Colon (tissue), 2 donors: Measurements from ENCODE around the gene PITX3.

Experiments
- FAIRE-seq: peaks from 2 replicates; lab custom pipeline; 2012; peaks lifted over from hg19 to GRCh38; lab: Jason Lieb, UNC
- donor health status: control.
- donor health status: control.

PITX3 gene

DNA sequence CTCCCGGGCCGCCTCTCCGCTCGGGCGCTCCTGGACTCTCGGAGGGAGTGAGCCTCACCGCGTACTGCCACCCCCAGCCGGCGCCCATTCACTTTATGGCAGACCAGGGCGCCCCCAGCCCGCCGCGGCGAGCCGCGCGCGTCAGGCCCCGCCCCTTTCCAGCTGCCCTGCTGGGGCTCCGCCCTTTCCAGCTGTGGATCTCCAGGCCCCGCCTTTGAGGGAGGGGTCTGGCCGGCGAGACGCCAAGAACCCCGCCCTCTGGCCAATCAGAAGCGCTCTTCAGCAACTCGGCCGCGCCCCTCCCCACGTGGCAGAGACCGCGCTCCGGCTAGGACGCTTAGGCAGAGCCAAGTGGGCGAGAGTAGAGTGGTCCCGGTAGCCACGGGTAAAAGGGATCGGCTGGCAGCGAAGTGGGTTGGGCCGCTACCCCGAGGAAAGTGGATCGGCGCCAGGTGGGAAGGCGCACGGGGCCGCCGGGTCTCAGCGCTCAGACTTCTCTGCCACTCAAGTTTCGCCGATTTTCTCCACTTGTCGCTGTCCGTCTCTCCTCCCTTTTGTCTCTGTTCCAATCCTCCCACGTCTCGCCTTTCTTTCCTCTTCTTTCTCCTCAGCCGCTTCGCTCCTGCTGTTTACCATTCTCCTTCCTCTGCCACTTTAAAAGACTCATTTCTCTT, at the start of gene PITX3:
TSS of gene PITX3 (minus strand) at position 69 of the 674 bp plus-strand sequence. CDS start 9,432 bp downstream, outside the sequence.
- FAIRE-seq, result no peak

DNA sequence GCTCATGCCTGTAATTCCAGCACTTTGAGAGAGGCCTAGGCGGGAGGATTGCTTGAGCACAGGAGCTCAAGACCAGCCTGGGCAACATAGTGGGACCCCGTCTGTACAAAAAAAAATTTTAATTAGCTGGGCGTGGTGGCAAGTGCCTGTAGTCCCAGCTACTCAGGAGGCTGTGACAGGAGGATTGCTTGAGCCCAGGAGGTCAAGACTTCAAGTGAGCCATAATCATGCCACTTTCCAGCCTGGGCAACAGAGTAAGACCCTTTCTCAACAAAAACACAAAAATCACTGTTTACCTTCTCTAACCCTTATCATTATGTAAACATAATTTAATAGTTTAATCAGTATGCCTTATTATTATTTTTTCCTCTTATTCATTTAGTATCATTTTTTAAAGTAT, 48.5 kb upstream of the PITX3 start:
- no peak for FAIRE-seq

DNA sequence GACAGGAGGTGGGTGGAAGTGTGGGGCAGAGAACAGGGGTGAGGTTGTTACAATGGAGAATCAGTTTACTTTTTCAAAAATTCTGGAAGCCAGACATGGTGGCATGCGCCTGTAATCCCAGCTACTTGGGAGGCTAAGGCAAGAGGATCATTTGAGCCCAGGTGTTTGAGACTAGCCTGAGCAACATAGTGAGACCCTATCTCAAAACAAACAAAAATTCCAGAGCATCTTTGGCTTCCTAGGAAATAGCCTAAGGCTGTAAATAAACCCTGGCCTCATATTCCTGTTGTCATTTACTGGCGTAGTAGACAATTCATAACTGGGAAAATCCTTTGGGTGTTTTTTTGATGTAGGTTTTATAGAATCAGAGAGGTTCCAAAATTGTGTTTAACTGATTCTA, 48.0 kb upstream of the PITX3 start:
- no peak for FAIRE-seq

DNA sequence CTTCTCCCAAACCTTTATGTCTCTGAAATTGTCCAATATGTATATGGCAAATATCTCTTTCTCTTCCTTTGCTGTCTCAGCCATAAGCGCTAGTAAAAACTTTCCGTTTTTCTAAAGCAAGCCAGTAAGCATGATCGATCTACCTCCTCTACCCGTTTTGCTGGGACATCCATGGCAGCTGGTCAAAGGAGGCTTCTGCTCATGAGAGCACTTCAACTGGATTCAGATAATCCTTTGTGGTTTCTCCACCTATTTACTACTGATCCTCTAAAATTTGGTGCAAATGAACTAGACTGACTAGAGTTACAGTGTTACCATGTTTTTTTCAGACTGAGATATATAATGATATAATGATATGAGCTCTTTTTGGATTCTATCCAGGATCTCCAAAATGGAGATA, 46.7 kb upstream of the PITX3 start:
- no peak for FAIRE-seq

DNA sequence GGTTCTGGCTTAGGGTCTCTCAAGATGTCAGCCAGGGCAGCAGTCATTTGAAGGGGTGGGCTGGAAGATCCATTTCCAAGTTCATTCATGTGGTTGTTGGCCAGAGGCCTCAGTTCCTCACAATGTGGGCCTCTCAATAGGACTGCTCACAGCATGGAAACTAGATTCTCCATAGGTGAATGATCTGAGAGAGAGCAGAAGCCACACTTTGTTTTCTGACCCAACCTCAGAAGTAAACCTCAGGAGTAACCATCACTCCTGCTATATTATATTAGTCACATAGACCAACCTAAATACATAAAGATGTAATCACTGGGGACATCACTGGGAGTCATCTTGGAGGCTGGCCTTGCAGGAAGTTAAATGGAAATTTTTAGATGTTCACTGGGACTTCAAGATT, 46.2 kb upstream of the PITX3 start:
- FAIRE-seq, result no peak

DNA sequence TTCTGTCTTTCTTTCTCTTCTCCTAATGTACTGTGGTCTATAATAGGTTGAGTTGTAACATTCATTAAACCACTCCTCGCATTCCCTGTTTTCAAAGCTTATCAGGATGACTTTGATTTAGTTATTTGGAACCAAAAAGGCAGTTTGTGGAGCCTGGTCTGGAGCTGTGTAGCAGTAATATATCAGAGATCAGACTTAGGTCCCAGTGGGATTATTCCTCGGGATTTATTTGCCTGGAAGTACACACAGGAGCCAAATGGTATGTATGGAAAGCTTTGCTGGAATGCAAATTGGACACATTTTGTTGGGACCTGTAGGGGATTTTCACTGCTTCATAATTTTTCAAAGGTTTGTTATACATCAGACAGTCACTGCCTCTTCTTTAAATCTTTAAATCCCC, 44.9 kb upstream of the PITX3 start:
- FAIRE-seq, result no peak

DNA sequence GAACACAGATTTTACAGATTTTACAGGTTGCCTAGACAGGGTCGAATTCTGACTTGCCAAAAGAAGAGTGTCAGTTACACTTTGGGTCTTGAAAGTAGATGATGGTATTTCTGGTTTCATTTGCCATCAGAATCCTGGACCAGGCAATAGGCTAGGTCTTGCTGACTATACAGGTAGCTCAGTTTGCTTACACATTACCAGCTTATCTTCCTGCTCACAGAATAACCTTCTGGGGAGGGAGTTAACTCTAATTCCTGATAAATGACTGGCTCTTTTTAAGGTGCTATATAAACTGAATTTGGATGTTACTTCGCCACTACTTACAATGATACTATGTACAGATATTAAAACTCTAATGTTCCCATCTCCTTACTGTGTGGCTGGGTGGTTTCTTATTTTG, 43.8 kb upstream of the PITX3 start:
- FAIRE-seq, result no peak

DNA sequence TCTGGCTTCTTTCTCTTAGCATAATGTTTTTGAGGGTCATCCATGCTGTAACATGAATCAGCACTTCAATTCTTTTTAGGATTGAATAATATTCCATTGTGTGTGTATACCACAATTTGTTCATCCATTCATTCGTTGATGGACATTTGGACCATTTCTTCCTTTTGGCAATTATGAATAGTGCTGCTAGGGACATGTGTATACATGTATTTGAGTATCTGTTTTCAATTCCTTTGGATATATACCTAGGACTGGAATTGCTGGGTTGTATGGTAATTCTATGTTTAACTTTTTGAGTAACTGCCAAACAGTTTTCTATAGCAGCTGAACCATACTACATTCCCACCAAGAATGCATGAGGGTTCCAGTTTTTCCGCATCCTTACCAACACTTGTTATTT, 43.2 kb upstream of the PITX3 start:
- FAIRE-seq, result no peak

DNA sequence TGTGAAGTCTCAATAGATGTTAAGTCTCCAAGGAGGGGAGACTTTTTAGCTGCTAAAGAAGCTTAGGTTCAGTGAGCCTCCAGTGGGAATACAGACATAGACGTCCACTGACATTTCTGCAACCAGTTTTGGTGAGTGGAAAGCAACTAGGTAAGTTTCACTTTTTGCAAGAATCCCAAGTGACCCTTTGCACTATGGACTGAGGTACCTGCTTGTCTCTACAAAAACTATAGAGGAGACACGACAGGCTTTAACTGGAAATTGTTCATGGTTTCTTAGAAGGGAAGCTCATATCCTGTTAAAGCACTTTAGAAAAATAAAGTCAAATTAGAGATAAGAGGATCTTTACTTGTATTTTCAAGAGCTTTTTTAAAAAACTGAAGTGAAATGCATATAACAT, 42.6 kb upstream of the PITX3 start:
- no peak for FAIRE-seq

DNA sequence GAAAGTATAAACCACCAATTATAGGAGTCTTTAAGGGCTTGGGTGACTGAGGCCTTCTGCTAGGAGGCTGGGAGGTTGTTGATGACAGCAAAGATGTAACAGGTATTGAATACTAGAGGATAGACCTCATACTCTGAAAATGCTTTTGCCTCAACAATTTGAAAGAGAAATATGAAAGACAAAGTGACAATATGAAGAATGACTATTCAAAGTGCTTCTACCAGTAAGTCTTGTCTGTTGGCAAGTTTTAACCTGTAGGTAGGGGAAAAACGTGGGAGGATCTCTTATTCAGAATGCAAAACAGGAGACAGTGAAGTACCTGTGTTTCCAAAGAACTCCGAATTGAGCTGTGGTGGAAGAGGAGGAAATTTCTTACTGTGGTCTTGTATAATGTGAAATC, 42.2 kb upstream of the PITX3 start:
- no peak for FAIRE-seq

DNA sequence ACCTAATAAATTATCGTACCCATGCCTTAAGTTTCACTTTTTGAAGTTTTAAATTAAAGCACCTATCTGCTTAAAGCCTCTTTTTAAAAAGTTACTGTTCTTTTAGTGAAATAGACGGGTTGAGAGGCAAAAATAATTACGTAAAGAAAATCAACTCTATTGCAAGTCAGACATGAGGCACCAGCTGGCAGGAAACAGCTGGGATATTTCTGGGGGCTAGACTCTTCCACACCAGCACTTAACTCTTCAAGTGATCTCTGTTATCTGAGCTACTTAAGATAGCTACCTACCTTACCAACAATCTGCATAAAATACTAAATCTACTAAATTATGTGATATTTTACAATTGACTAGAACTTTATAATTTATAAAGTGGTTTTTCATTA, 39.8 kb upstream of the PITX3 start:
- no peak for FAIRE-seq

DNA sequence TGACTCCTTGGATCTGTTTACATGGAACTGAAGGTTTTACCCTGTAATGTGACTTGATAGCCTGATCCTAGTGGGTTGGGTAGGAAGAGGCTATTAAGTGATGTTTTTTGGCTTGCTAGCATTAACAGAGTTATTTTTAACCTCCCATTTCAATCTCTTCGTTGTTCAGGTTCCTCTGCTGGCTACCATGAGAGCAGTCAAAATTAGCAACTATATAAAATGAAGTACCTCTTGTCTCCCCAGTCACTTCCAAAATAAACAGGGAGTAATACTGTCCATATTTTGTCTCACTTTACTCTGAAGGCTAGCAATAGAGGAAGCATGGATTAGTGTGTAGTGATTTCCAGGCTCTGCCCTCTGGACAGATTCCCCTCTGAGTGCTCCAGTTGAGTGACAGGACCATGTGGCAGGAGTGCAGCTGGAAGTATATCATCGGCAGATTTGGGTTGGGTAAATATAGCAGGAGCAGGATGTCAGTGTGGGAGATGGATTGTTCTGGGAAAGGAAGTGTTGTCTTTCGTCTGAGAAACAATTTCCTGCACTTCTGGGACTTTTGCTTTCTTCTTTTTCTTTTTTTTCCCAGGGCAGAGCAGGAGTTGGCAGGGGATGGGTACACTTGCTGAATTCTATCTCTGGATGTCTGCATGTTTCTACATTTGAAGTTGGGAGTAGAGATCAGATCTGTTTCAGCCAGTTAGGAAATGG, 39.2 kb upstream of the PITX3 start:
- FAIRE-seq, result no peak

DNA sequence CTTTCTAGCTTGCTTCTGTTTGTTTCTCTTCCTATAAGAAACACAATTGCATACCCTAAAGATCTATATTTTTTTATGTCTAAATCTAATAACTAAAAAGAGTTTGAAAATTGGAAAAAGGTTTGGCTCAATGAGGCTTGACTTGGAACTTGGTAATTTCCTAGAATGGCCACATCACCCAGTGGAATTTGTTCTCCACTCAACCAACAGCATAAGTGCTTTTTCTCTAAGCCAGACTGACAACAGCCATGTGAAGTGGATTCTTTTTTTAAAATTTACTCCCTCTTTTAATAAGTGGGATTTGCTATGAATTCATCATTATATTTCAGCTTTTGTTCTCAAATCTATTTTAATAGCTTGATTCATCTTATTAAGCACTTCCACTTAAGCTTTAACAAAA, 37.8 kb upstream of the PITX3 start:
- no peak for FAIRE-seq

DNA sequence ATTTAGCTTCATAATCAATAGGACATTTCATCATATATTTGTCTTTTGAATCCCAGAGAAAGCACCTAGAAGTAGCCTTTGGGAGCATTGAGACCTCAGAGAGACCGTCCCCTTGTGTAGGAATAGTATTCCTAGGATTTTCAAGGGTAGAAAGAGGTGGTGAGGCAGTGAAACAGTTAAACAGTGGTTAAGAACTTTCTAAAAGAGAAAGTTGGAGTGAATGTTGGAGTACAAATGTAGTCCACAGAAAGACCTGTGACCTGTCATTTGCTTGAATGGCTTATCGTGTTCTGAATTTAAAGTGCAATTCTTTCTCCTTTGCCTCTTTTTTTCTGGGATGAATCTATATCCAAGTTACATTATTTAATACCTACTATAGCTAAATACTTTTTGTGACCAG, 34.0 kb upstream of the PITX3 start:
- no peak for FAIRE-seq

DNA sequence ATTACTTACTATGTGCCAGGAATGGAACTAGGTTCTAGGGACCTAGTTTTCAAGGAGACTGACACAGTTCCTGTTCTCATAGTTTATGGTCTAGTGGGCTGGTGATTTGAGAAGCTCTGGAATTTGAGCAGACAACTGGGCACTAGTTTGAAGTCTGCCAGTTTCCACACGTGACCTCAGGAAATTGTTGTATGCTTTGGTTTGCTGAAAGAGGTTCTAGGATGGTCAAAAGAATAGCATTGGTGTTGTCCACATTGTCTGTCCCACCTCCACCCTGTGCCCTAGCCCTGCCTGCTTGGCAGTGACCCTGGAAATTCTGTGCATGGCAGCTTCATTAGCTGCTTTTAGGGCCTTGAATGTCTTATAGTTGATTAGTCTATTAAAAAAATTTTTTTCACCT, 32.8 kb upstream of the PITX3 start:
- FAIRE-seq, result no peak

DNA sequence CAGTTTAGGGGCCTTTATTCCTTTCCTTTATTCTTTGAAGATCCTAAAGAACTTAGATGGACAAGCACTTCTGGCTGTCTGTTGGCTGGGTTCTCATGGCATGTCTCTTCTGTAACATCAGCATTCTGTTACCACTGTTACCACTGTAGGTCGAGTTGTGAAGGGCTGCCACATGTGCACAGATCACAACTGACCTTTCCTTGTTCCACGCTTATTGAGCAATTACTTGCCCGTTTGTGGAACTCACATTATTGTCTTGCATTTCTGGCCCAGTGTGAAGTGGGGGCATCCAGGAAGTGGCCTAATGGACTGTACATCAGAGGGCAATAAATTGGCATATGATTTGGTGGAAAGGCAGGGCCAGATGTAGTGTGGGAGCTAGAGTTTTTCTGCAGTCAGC, 27.7 kb upstream of the PITX3 start:
- no peak for FAIRE-seq

DNA sequence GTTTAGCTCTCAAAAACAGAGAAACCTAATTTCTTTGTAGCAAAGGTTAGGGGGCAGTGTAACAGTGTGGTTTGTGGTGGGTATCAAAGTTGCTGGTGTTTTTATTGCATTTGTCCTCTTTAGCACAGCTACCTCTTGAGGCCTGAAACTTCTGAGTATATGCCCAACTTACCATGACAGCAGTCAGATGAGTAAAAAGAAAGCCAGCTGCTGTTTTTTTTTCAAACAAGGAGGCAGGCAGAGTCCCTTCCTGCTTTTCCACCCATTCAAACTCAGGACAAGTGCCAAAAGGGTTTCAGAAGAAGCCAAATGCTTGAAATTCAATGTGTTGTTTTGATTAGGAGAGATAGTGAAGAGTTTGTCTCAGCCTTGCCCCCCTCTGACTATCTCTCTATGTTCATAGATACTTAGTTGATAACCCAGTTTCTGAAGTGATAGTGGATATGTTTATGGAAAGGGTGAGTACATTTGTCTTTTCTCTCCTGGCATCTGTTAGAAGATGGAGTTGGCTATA, 27.1 kb upstream of the PITX3 start:
- FAIRE-seq, result no peak

DNA sequence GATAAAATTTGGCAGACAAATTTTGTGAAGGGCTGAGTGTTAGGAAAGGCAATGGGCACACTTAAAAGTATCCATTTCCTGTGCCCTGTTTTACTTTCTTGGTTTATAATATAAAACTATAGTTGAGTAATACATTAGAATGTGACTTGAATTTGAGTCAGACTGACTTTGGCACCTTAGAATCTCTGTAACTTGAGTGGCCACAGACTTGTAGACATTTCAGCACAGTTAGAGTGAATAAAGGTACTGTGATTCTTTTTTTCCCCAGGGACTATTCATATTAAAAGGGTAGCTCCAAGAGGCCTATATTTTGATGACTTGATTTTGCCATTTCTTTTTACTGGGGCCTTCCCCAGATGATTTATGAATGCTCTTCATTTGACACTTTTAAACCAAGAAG, 26.4 kb upstream of the PITX3 start:
- no peak for FAIRE-seq

DNA sequence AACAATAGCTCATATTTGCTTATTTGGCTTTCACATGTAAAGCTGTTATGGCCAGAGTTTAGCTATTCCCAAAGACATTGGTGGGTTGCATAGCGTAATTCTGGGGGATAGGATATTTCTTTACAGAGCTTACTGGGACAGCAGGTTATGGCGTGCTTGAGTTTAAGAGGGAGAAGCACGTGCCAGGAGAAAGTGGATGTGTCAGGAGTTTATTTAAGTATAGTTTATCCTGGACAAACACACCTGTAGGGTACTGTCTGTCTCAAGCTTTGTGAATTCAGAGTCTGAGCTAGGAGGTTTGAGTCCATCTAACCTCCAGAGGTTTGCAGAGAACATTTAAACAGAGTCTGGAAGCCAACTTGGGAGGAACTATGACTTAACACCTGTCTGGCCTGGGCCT, 25.4 kb upstream of the PITX3 start:
- no peak for FAIRE-seq

DNA sequence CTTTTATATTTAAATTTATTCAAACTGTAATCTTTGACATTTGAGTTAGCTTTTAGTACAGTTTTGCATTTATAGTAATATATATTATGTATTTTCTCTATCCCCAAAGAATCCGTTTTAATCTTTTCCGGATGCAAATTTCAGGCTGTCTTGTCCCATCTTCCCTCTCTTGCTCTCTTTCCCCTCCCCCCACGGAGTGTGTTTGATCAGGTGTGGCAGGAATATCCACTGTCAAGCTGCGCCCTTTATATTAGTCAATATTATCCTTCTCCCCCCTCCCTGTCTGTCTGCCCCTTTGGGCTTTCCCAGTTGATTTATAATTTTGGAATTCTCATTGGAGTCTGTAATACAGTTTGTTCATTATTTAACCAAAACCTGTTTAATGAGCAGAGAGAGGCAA, 23.1 kb upstream of the PITX3 start:
- no peak for FAIRE-seq

DNA sequence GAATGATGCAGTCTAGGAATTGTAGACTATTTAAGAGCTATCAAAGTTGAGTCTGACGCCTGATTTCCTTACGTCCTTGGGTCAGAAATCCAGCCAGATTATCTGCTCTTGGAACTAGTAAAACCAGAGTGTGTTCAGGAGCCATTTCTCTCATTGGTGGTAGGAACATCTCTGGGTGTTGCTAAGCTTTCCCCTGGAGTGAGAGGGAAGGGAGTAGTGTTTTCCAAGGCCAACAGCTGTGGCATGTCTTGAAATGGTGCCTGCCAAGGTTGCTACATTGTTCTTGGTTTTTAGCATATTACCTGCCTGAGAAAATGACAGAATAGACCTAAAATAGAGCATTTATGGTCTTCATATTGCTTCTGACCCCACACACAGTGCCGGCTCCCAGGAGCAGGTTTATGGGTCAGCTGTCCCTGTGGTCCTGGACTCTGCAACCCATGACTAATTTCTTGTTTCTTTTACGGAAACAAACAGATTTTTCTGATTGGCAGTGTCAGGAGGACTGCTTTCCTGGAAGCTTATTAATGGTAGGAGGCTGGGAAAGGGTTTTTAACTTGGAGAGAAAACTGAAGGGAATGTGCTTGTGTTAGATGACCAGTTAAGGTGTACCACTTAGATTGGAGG, 21.5 kb upstream of the PITX3 start:
- no peak for FAIRE-seq

DNA sequence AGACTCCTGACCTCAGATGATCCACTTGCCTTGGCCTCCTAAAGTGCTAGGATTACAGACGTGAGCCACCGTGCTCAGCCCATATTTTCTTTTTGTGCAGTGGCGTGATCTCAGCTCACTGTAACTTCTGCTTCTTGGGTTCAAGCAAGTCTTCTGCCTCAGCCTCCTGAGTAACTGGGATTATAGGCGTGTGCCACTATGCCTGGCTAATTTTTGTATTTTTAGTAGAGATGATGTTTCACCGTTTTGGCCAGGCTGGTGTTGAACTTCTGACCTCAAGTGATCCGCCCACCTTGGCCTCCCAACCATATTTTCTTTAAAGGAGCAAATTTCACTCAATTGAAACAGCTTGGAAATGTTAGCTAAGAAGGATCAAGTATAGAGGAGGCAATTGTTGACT, 20.5 kb upstream of the PITX3 start:
- FAIRE-seq, result no peak

DNA sequence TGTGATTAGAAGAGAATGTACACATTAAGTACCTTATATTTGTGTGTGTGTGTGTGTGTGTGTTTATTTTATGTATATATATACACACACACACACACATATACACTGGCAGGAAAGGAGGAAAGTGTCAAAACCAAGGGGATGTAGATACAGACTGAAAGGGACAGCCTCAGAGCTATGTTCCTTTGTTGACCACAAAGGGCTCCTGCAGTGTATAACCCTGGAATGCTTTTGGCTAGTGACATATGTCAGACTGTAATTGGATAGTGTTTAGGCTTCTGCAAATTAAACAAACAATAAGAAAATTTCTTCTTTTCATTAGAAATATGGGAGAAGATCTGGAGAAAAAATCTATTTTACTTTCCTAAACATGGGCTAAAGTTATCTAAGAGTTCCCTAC, 19.9 kb upstream of the PITX3 start:
- no peak for FAIRE-seq

DNA sequence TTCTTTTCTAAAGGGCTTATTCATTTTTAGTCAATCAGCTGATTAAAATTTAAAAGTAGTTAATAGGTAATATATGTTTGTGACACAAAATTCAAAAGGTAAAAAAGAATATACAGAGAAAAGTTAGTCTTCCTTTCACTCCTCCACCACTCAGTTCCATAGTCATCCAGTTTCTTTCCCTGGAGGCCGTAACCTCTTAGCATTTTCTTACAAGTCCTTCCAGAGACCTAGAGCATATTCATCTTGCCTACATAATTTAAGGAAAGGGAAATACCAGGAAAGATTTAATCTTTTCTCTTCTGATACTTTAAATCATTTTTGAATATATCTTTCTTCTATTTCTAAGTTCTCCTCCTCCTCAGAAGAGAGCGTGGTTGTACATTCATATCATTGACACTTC, 14.1 kb upstream of the PITX3 start:
- no peak for FAIRE-seq
